Measurements from ENCODE around the gene FCSK. TPM values are rescaled to one million over a fixed set of nuclear protein-coding genes. Genes with fewer than 3 reads are reported as not detected.

FCSK gene
- total and polyA plus RNA-seq, 2 of the 13 experiments (the other 11 are each of a cell fraction or from before 2014, with no cell fraction given): 9.1 to 19.2 TPM

GRCh38 chr16:70448075-70448474, 6.3 kb upstream of the FCSK start:
- POLR2A ChIA-PET: interaction anchor here (0.5 to 3.0 kb wide), 2 partner anchors 10 to 67 kb away, joined by 3 to 14 read pairs; no protein-coding TSS in a partner anchor
- Histone ChIP-seq H2AFZ (ENCODE audit: low read length) (no peak overlapping the region), H4K20me1 (ENCODE audit: insufficient read depth, low read length) (no peaks in the 10 kb centered on the region), H3K27ac (ENCODE audit: extremely low read length, insufficient read depth, low read length) (no peak overlapping the region), H3K4me1 (ENCODE audit: insufficient read depth, low read length) (peaks cover 43% of the 10 kb centered on the region), H3K36me3 (replicated peaks in 1 of 2; ENCODE audit: control insufficient read depth in 1 of 2, insufficient read depth in 2 of 2, low read length in 2 of 2) (no peaks in the 10 kb centered on the region), H3K4me3 (replicated peaks in 1 of 3; ENCODE audit: insufficient read depth in 1 of 3, low read depth in 2 of 3, low read length in 3 of 3) (no peak overlapping the region), H3K79me2 (ENCODE audit: insufficient read depth, low read length) (no peaks in the 10 kb centered on the region), H3K4me2 (ENCODE audit: low read depth, low read length) (no peak overlapping the region), H3K9me3 (ENCODE audit: low read length) (no peaks in the 10 kb centered on the region), H3K27me3 (ENCODE audit: control insufficient read depth in 1 of 2, insufficient read depth in 2 of 2, low read length in 2 of 2) (no peaks in the 10 kb centered on the region), H3K9ac (ENCODE audit: insufficient read depth, low read depth, low read length) (no peak overlapping the region)
- 72% methylated on average over 6 of the region's 6 CpGs for WGBS (ENCODE audit: low lambda C conversion rate)
- FAIRE-seq (no peak), DNase-seq (ENCODE audit: low spot score) (no peak), ATAC-seq (no peak)
- TF ChIP-seq ZNF121 (CRISPR knock-in tag; IDR thresholded peaks at IDR 0.05): peak; percentile 57
- TF ChIP-seq, protein P1, sequence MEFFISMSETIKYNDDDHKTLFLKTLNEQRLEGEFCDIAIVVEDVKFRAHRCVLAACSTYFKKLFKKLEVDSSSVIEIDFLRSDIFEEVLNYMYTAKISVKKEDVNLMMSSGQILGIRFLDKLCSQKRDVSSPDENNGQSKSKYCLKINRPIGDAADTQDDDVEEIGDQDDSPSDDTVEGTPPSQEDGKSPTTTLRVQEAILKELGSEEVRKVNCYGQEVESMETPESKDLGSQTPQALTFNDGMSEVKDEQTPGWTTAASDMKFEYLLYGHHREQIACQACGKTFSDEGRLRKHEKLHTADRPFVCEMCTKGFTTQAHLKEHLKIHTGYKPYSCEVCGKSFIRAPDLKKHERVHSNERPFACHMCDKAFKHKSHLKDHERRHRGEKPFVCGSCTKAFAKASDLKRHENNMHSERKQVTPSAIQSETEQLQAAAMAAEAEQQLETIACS (CRISPR knock-in tag; IDR thresholded peaks at IDR 0.05): no peak
- TF ChIP-seq ELK4 (CRISPR knock-in tag; IDR thresholded peaks at IDR 0.05; ENCODE audit: borderline replicate concordance): no peak
- no peak for TF ChIP-seq SIN3B (IDR thresholded peaks at IDR 0.05; ENCODE audit: low read length)
- TF ChIP-seq CC2D1A (CRISPR knock-in tag; IDR thresholded peaks at IDR 0.05): no peak
- TF ChIP-seq ZNF367 (CRISPR knock-in tag; IDR thresholded peaks at IDR 0.05; ENCODE audit: borderline replicate concordance): no peak
- TF ChIP-seq ZNF30 (CRISPR knock-in tag; IDR thresholded peaks at IDR 0.05): 0 out of 2 replicates have a peak, but pooled peaks have one; percentile 43
- in situ Hi-C loops (cut with HindIII; ENCODE audit: extremely low pct_ligation_motif_present, low pct_unique_long_range_greater_than_20kb): no loop called here
- intact Hi-C loops (cut with micrococcal nuclease; ENCODE audit: unreplicated experiment): no loop called here
- CTCF ChIA-PET (ENCODE audit: low intra/inter-chr PET ratio, low total read pairs): no interaction called here
- no TSS peak for BruUV-seq (replicated peaks)

Data from HepG2 (cell line).